Measurements from ENCODE around the gene BABAM2.

Gene BABAM2

GRCh38 chr2:28080911-28081310 lies 190.4 kb downstream of the BABAM2 start:
- Histone ChIP-seq H3K9ac (ENCODE audit: low read length) (no peak overlapping the region), H3F3A (ENCODE audit: insufficient read depth) (no peaks in the 10 kb centered on the region), H3K27me3 (ENCODE audit: low read length) (no peaks in the 10 kb centered on the region), H3K9me3 (ENCODE audit: insufficient read depth, low read length) (no peaks in the 10 kb centered on the region), H3K27ac (ENCODE audit: low read depth, low read length) (no peak overlapping the region), H2AFZ (ENCODE audit: low read depth, low read length, severe bottlenecking) (no peak overlapping the region), H3K9me2 (replicated peaks; ENCODE audit: insufficient read depth, low read length) (no peaks in the 10 kb centered on the region), H4K20me1 (ENCODE audit: low read depth, low read length) (no peaks in the 10 kb centered on the region; the same call in 1 of the 2 replicates), H3K4me3 (ENCODE audit: insufficient read depth, low read length, poor library complexity, severe bottlenecking) (no peak overlapping the region), H3K4me2 (ENCODE audit: low read depth, low read length, poor library complexity, severe bottlenecking) (no peak overlapping the region), H3K36me3 (ENCODE audit: low read length) (no peaks in the 10 kb centered on the region), H3K79me2 (ENCODE audit: insufficient read depth, low read length) (no peaks in the 10 kb centered on the region)
- TF ChIP-seq CTCF (IDR thresholded peaks at IDR 0.05; ENCODE audit: insufficient read depth, low read length, poor library complexity, severe bottlenecking) (no peak), EZH2phosphoT487 (conservative IDR thresholded peaks at IDR 0.05; ENCODE audit: low read length) (no peak)

- Histone ChIP-seq H3K9me2 (replicated peaks; ENCODE audit: insufficient read depth, low read length) (no peaks in the 10 kb centered on the region), H3F3A (ENCODE audit: insufficient read depth) (no peaks in the 10 kb centered on the region), H3K79me2 (ENCODE audit: insufficient read depth, low read length) (no peaks in the 10 kb centered on the region), H3K9me3 (ENCODE audit: insufficient read depth, low read length) (no peaks in the 10 kb centered on the region), H4K20me1 (ENCODE audit: low read depth, low read length) (no peaks in the 10 kb centered on the region; the same call in 1 of the 2 replicates), H3K4me3 (ENCODE audit: insufficient read depth, low read length, poor library complexity, severe bottlenecking) (no peak overlapping the region), H3K27ac (ENCODE audit: low read depth, low read length) (no peak overlapping the region), H3K36me3 (ENCODE audit: low read length) (no peaks in the 10 kb centered on the region), H3K4me2 (ENCODE audit: low read depth, low read length, poor library complexity, severe bottlenecking) (no peak overlapping the region), H3K27me3 (ENCODE audit: low read length) (no peaks in the 10 kb centered on the region), H2AFZ (ENCODE audit: low read depth, low read length, severe bottlenecking) (no peak overlapping the region), H3K9ac (ENCODE audit: low read length) (no peak overlapping the region)
- TF ChIP-seq CTCF (IDR thresholded peaks at IDR 0.05; ENCODE audit: insufficient read depth, low read length, poor library complexity, severe bottlenecking) (no peak), EZH2phosphoT487 (conservative IDR thresholded peaks at IDR 0.05; ENCODE audit: low read length) (no peak)
Observed at GRCh38 chr2:28082131-28082530, 191.6 kb downstream of the BABAM2 start.

GRCh38 chr2:28083476-28083875 lies 192.9 kb downstream of the BABAM2 start:
- Histone ChIP-seq H3F3A (ENCODE audit: insufficient read depth) (no peaks in the 10 kb centered on the region), H3K9me2 (replicated peaks; ENCODE audit: insufficient read depth, low read length) (no peaks in the 10 kb centered on the region), H2AFZ (ENCODE audit: low read depth, low read length, severe bottlenecking) (no peak overlapping the region), H3K27ac (ENCODE audit: low read depth, low read length) (no peak overlapping the region), H3K4me3 (ENCODE audit: insufficient read depth, low read length, poor library complexity, severe bottlenecking) (no peak overlapping the region), H3K79me2 (ENCODE audit: insufficient read depth, low read length) (no peaks in the 10 kb centered on the region), H3K27me3 (ENCODE audit: low read length) (no peaks in the 10 kb centered on the region), H3K36me3 (ENCODE audit: low read length) (no peaks in the 10 kb centered on the region), H3K4me2 (ENCODE audit: low read depth, low read length, poor library complexity, severe bottlenecking) (no peak overlapping the region), H3K9me3 (ENCODE audit: insufficient read depth, low read length) (no peaks in the 10 kb centered on the region), H4K20me1 (ENCODE audit: low read depth, low read length) (no peaks in the 10 kb centered on the region; the same call in 1 of the 2 replicates), H3K9ac (ENCODE audit: low read length) (no peak overlapping the region)
- TF ChIP-seq CTCF (IDR thresholded peaks at IDR 0.05; ENCODE audit: insufficient read depth, low read length, poor library complexity, severe bottlenecking) = no peak

All from SU-DHL-6 (cell line).